Measurements from ENCODE around the gene ADGRG6. TPM values are rescaled to one million over a fixed set of nuclear protein-coding genes. Genes with fewer than 3 reads are reported as not detected.
A peak's percentile ranks its signal among the peaks of the same experiment; 100 is the strongest.

ADGRG6 gene
- total and polyA plus RNA-seq, 2 experiments from 2014 or later: 0.38 to 1.5 TPM

GRCh38 chr6:142455957-142456589 is 154.3 kb downstream of the ADGRG6 start:
- no peak overlapping the region for H3K4me2 ChIP-seq (ENCODE audit: unreplicated experiment)
- no peaks in the 10 kb centered on the region for H3K4me1 ChIP-seq (ENCODE audit: insufficient read depth)
- no peaks in the 10 kb centered on the region for H3F3A ChIP-seq (ENCODE audit: insufficient read depth)
- H3K27ac ChIP-seq: no peak overlapping the region
- in situ Hi-C loops (cut with MboI): no loop called here
- H3K79me2 ChIP-seq (ENCODE audit: insufficient read depth): no peaks in the 10 kb centered on the region
- no peaks in the 10 kb centered on the region for H3K27me3 ChIP-seq (replicated peaks; ENCODE audit: insufficient read depth)
- no peaks in the 10 kb centered on the region for H4K20me1 ChIP-seq (ENCODE audit: insufficient read depth)
- no peaks in the 10 kb centered on the region for H3K36me3 ChIP-seq (ENCODE audit: low read depth)
- H3K9ac ChIP-seq: no peak overlapping the region
- H3K9me2 ChIP-seq (ENCODE audit: insufficient read depth): no peaks in the 10 kb centered on the region
- H2AFZ ChIP-seq: no peak overlapping the region
- no peak for DNase-seq
- no peak overlapping the region for H3K4me3 ChIP-seq
- 49 to 51% methylated on average over 8 of the region's 8 CpGs for WGBS, 2 experiments (ENCODE audit: low coverage in 1 of 2, low lambda C conversion rate in 2 of 2, missing lambda C conversion rate in 2 of 2)
- TF ChIP-seq EZH2phosphoT487 (IDR thresholded peaks at IDR 0.05; ENCODE audit: insufficient read depth, low read depth) (no peak), EZH2 (IDR thresholded peaks at IDR 0.05; ENCODE audit: insufficient read depth, poor library complexity, severe bottlenecking) (no peak)
- no peaks in the 10 kb centered on the region for H3K9me3 ChIP-seq (ENCODE audit: low read depth)

- H3K9ac ChIP-seq: no peak overlapping the region
- in situ Hi-C loops (cut with MboI): no loop called here
- H3K9me2 ChIP-seq (ENCODE audit: insufficient read depth): no peaks in the 10 kb centered on the region
- no peak overlapping the region for H2AFZ ChIP-seq
- no peaks in the 10 kb centered on the region for H3K9me3 ChIP-seq (ENCODE audit: low read depth)
- no peaks in the 10 kb centered on the region for H3F3A ChIP-seq (ENCODE audit: insufficient read depth)
- no peaks in the 10 kb centered on the region for H4K20me1 ChIP-seq (ENCODE audit: insufficient read depth)
- H3K79me2 ChIP-seq (ENCODE audit: insufficient read depth): no peaks in the 10 kb centered on the region
- H3K4me2 ChIP-seq (ENCODE audit: unreplicated experiment): no peak overlapping the region
- no peak for DNase-seq
- H3K27me3 ChIP-seq (replicated peaks; ENCODE audit: insufficient read depth): no peaks in the 10 kb centered on the region
- no peak overlapping the region for H3K27ac ChIP-seq
- TF ChIP-seq EZH2phosphoT487 (IDR thresholded peaks at IDR 0.05; ENCODE audit: insufficient read depth, low read depth) (no peak), EZH2 (IDR thresholded peaks at IDR 0.05; ENCODE audit: insufficient read depth, poor library complexity, severe bottlenecking) (no peak)
- WGBS, 2 experiments (ENCODE audit: low coverage in 1 of 2, low lambda C conversion rate in 2 of 2, missing lambda C conversion rate in 2 of 2): 94 to 100% methylated on average over 1 of the region's 1 CpG
- H3K4me3 ChIP-seq: no peak overlapping the region
- no peaks in the 10 kb centered on the region for H3K4me1 ChIP-seq (ENCODE audit: insufficient read depth)
- H3K36me3 ChIP-seq (ENCODE audit: low read depth): no peaks in the 10 kb centered on the region
Measured at GRCh38 chr6:142457638-142458406, 156.0 kb downstream of the ADGRG6 start.

DNA sequence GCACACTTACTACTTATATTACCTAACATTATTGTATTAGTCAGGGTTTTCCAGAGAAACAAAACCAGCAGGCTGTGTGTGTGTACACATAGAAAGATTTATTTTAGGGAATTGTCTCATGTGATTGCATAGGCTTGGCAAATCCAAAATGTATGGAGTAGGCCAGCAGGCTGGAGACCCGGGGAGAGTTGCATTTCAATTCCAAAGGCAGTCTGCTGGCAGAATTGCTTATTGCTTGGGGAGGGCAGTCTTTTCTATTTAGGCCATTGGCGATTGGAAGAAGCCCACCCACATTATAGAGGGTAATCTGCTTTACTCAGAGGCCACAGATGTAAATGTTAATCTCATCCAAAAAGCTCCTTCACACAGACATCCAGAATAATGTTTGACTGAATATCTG is 157.0 kb downstream of the ADGRG6 start:
- no peak for TF ChIP-seq EZH2phosphoT487 (IDR thresholded peaks at IDR 0.05; ENCODE audit: insufficient read depth, low read depth)
- no peak for TF ChIP-seq EZH2 (IDR thresholded peaks at IDR 0.05; ENCODE audit: insufficient read depth, poor library complexity, severe bottlenecking)
- in situ Hi-C loops (cut with MboI): no loop called here
- no peak overlapping the region for H3K4me3 ChIP-seq
- H3K27me3 ChIP-seq (replicated peaks; ENCODE audit: insufficient read depth): no peaks in the 10 kb centered on the region
- no peaks in the 10 kb centered on the region for H3K79me2 ChIP-seq (ENCODE audit: insufficient read depth)
- no peak overlapping the region for H2AFZ ChIP-seq
- no peaks in the 10 kb centered on the region for H3F3A ChIP-seq (ENCODE audit: insufficient read depth)
- 57 to 65% methylated on average over 2 of the region's 2 CpGs for WGBS, 2 experiments (ENCODE audit: low coverage in 1 of 2, low lambda C conversion rate in 2 of 2, missing lambda C conversion rate in 2 of 2)
- no peaks in the 10 kb centered on the region for H3K9me2 ChIP-seq (ENCODE audit: insufficient read depth)
- H4K20me1 ChIP-seq (ENCODE audit: insufficient read depth): no peaks in the 10 kb centered on the region
- no peaks in the 10 kb centered on the region for H3K9me3 ChIP-seq (ENCODE audit: low read depth)
- H3K9ac ChIP-seq: no peak overlapping the region
- no peaks in the 10 kb centered on the region for H3K36me3 ChIP-seq (ENCODE audit: low read depth)
- no peak for DNase-seq
- no peak overlapping the region for H3K4me2 ChIP-seq (ENCODE audit: unreplicated experiment)
- H3K27ac ChIP-seq: no peak overlapping the region
- H3K4me1 ChIP-seq (ENCODE audit: insufficient read depth): no peaks in the 10 kb centered on the region

GRCh38 chr6:142459271-142459670 is 157.5 kb downstream of the ADGRG6 start:
- Histone ChIP-seq H3K9ac (no peak overlapping the region), H3K27ac (no peak overlapping the region), H3K9me3 (ENCODE audit: low read depth) (no peaks in the 10 kb centered on the region), H3K79me2 (ENCODE audit: insufficient read depth) (no peaks in the 10 kb centered on the region), H4K20me1 (ENCODE audit: insufficient read depth) (no peaks in the 10 kb centered on the region), H3K9me2 (ENCODE audit: insufficient read depth) (no peaks in the 10 kb centered on the region), H3K4me3 (no peak overlapping the region), H3K4me1 (ENCODE audit: insufficient read depth) (no peaks in the 10 kb centered on the region), H3K4me2 (ENCODE audit: unreplicated experiment) (no peak overlapping the region), H2AFZ (no peak overlapping the region), H3K27me3 (replicated peaks; ENCODE audit: insufficient read depth) (no peaks in the 10 kb centered on the region), H3F3A (ENCODE audit: insufficient read depth) (no peaks in the 10 kb centered on the region), H3K36me3 (ENCODE audit: low read depth) (no peaks in the 10 kb centered on the region)
- WGBS, 2 experiments (ENCODE audit: low coverage in 1 of 2, low lambda C conversion rate in 2 of 2, missing lambda C conversion rate in 2 of 2): 96 to 97% methylated on average over 1 of the region's 1 CpG
- peak; percentile 43 for DNase-seq
- no peak for TF ChIP-seq EZH2 (IDR thresholded peaks at IDR 0.05; ENCODE audit: insufficient read depth, poor library complexity, severe bottlenecking)
- TF ChIP-seq EZH2phosphoT487 (IDR thresholded peaks at IDR 0.05; ENCODE audit: insufficient read depth, low read depth): no peak
- in situ Hi-C loops (cut with MboI): no loop called here
